Superior temporal gyrus (tissue), 1 donor: ENCODE measurements around the gene GRID2.
"Not testable (repeated sequence)": the region's sequence is repeated elsewhere in the genome, so short reads cannot be mapped to it uniquely, and the experiment has no call there.

Experiments used
- DNase-seq: peaks from one replicate; pipeline ENCODE4 v3.0.0-alpha.2; 2016; ENCODE audit errors: extremely low spot score

The GRID2 gene

GRCh38 chr4:92305148-92305877, 1.5 kb downstream of the GRID2 start:
- DNase-seq = peak; percentile 79

GRCh38 chr4:92305878-92306520, 2.2 kb downstream of the GRID2 start:
- peak; percentile 72 for DNase-seq

GRCh38 chr4:92307181-92307580, 3.4 kb downstream of the GRID2 start:
- DNase-seq = no peak

GRCh38 chr4:92307866-92308265, 4.1 kb downstream of the GRID2 start:
- peak; percentile 78 for DNase-seq

GRCh38 chr4:92317047-92317446, 13.3 kb downstream of the GRID2 start:
- DNase-seq = no peak

GRCh38 chr4:92328095-92328494, 24.3 kb downstream of the GRID2 start:
- DNase-seq = no peak

GRCh38 chr4:92333016-92333415, 29.2 kb downstream of the GRID2 start:
- no peak for DNase-seq

GRCh38 chr4:92334716-92335350, 31.1 kb downstream of the GRID2 start:
- no peak for DNase-seq

- DNase-seq = no peak
These were observed 35.9 kb downstream of the GRID2 start for GRCh38 chr4:92339676-92340075.

- DNase-seq = no peak
These were observed 40.5 kb downstream of the GRID2 start for GRCh38 chr4:92344216-92344615.

GRCh38 chr4:92346289-92346688, 42.5 kb downstream of the GRID2 start:
- DNase-seq = no peak

- no peak for DNase-seq
These were observed 54.2 kb downstream of the GRID2 start for GRCh38 chr4:92357966-92358365.

GRCh38 chr4:92359491-92359890, 55.7 kb downstream of the GRID2 start:
- no peak for DNase-seq

- no peak for DNase-seq
These were observed 58.3 kb downstream of the GRID2 start for GRCh38 chr4:92362028-92362427.

GRCh38 chr4:92368653-92369052, 64.9 kb downstream of the GRID2 start:
- no peak for DNase-seq

GRCh38 chr4:92381616-92382015, 77.8 kb downstream of the GRID2 start:
- DNase-seq = no peak

- DNase-seq = no peak
These were observed 78.4 kb downstream of the GRID2 start for GRCh38 chr4:92382128-92382527.

- peak; percentile 88 for DNase-seq
These were observed 83.8 kb downstream of the GRID2 start for GRCh38 chr4:92387459-92388069.

GRCh38 chr4:92399032-92399431, 95.3 kb downstream of the GRID2 start:
- DNase-seq = no peak

- not testable (repeated sequence) for DNase-seq
These were observed 99.8 kb downstream of the GRID2 start for GRCh38 chr4:92403525-92403924.

- no peak for DNase-seq
These were observed 102.7 kb downstream of the GRID2 start for GRCh38 chr4:92406488-92406887.

GRCh38 chr4:92421920-92422319, 118.2 kb downstream of the GRID2 start:
- DNase-seq = no peak
